Mesenchymal stem cell (in vitro differentiated cells and primary cell): Measurements from ENCODE around the gene PRAMEF11.

Experiments used
- DNase-seq: peaks from one replicate; pipeline ENCODE4 v3.0.0-alpha.2; 2013
- H2AFZ ChIP-seq: one replicate; pipeline ENCODE4 v1.6.1; 2013; ENCODE audit warnings: low read depth, mild to moderate bottlenecking, control low read depth, inconsistent platforms, low read length, moderate library complexity
- H2AK5ac ChIP-seq: 2 replicates; pipeline ENCODE4 v1.6.1; 2013; ENCODE audit warnings: low read length, moderate library complexity, mild to moderate bottlenecking, inconsistent platforms; ENCODE audit not compliant: severe bottlenecking
- H2BK120ac ChIP-seq: one replicate; pipeline ENCODE4 v1.6.1; 2013; ENCODE audit warnings: low read depth, mild to moderate bottlenecking, inconsistent platforms, low read length, moderate library complexity
- H2BK12ac ChIP-seq, 2 experiments: one replicate each; pipeline ENCODE4 v1.6.1; 2013; ENCODE audit warnings: inconsistent platforms in 2 of 2, low read length in 2 of 2, mild to moderate bottlenecking in 2 of 2, moderate library complexity in 2 of 2, control low read depth in 1 of 2
- H2BK15ac ChIP-seq: one replicate; pipeline ENCODE4 v1.6.1; 2013; ENCODE audit warnings: mild to moderate bottlenecking, low read depth, inconsistent platforms; ENCODE audit not compliant: poor library complexity, severe bottlenecking
- H2BK5ac ChIP-seq: 2 replicates; pipeline ENCODE4 v1.6.1; 2013; ENCODE audit warnings: low read depth, mild to moderate bottlenecking, low read length, control low read depth, inconsistent platforms; ENCODE audit not compliant: poor library complexity, severe bottlenecking
- H3K14ac ChIP-seq, 2 experiments: one replicate each; pipeline ENCODE4 v1.6.1; 2013; ENCODE audit warnings: inconsistent platforms in 2 of 2, low read length in 2 of 2, control low read depth in 1 of 2, mild to moderate bottlenecking in 1 of 2, moderate library complexity in 1 of 2
- H3K18ac ChIP-seq, 2 experiments: one replicate each; pipeline ENCODE4 v1.6.1; 2013; ENCODE audit warnings: inconsistent platforms in 2 of 2, low read length in 2 of 2, control low read depth in 1 of 2, low read depth in 1 of 2, mild to moderate bottlenecking in 1 of 2
- H3K23ac ChIP-seq, 2 experiments: one replicate each; pipeline ENCODE4 v1.6.1; 2013; ENCODE audit warnings: inconsistent platforms in 2 of 2, low read length in 2 of 2, mild to moderate bottlenecking in 2 of 2, moderate library complexity in 2 of 2, control low read depth in 1 of 2
- H3K27ac ChIP-seq: 2 replicates; pipeline ENCODE4 v1.5.1; 2013; ENCODE audit warnings: mild to moderate bottlenecking, moderate library complexity, low read length, control low read depth, inconsistent platforms; ENCODE audit not compliant: poor library complexity, severe bottlenecking
- H3K27me3 ChIP-seq, 2 experiments: 2 replicates each; pipeline versions ENCODE4 v1.6.1 to v1.7.0; 2013; ENCODE audit warnings: low read length in 2 of 2, mild to moderate bottlenecking in 2 of 2, moderate library complexity in 2 of 2, control low read depth in 1 of 2, inconsistent platforms in 1 of 2; ENCODE audit not compliant: control insufficient read depth in 1 of 2, insufficient read depth in 1 of 2
- H3K36me3 ChIP-seq, 2 experiments: 2 replicates each; pipeline versions ENCODE4 v1.6.1 to v1.7.0; 2013; ENCODE audit warnings: low read length in 2 of 2, control low read depth in 1 of 2, inconsistent platforms in 1 of 2, low read depth in 1 of 2, mild to moderate bottlenecking in 1 of 2; ENCODE audit not compliant: insufficient read depth in 2 of 2, control insufficient read depth in 1 of 2
- H3K4ac ChIP-seq, 2 experiments: one replicate each; pipeline ENCODE4 v1.6.1; 2013; ENCODE audit warnings: inconsistent platforms in 2 of 2, low read length in 2 of 2, mild to moderate bottlenecking in 2 of 2, moderate library complexity in 2 of 2, control low read depth in 1 of 2, low read depth in 1 of 2
- H3K4me1 ChIP-seq: 2 replicates; pipeline ENCODE4 v1.6.1; 2013; ENCODE audit warnings: low read depth, low read length, control low read depth; ENCODE audit not compliant: control insufficient read depth, insufficient read depth
- H3K4me2 ChIP-seq: 2 replicates; pipeline ENCODE4 v1.6.1; 2013; ENCODE audit warnings: low read length, mild to moderate bottlenecking, inconsistent platforms; ENCODE audit not compliant: poor library complexity, severe bottlenecking
- H3K4me3 ChIP-seq, 2 experiments: 2 replicates each; pipeline versions ENCODE4 v1.5.1 to v1.7.0; 2013; ENCODE audit warnings: low read length in 2 of 2, mild to moderate bottlenecking in 2 of 2, control low read depth in 1 of 2, low read depth in 1 of 2; ENCODE audit not compliant: insufficient read depth in 1 of 2
- H3K79me1 ChIP-seq: replicated peaks from 2 replicates; pipeline ENCODE4 v1.6.1; 2013; ENCODE audit warnings: mild to moderate bottlenecking, control low read depth, low read length, inconsistent platforms; ENCODE audit not compliant: poor library complexity, severe bottlenecking
- H3K9ac ChIP-seq: 2 replicates; pipeline ENCODE4 v1.7.0; 2013; ENCODE audit warnings: mild to moderate bottlenecking, low read length, moderate library complexity
- H3K9me3 ChIP-seq: 2 replicates; pipeline ENCODE4 v1.7.0; 2013; ENCODE audit warnings: mild to moderate bottlenecking, low read length; ENCODE audit not compliant: control insufficient read depth
- H4K8ac ChIP-seq: one replicate; pipeline ENCODE4 v1.6.1; 2013; ENCODE audit warnings: inconsistent platforms, mild to moderate bottlenecking, low read length, moderate library complexity
- H4K91ac ChIP-seq: one replicate; pipeline ENCODE4 v1.6.1; 2013; ENCODE audit warnings: mild to moderate bottlenecking, low read length, inconsistent platforms
- WGBS: methylation state at CpG from one replicate; pipeline ENCODE4 v1.1.7; 2013; ENCODE audit warnings: mixed read lengths; 5-methylcytosine and 5-hydroxymethylcytosine counted together

Gene PRAMEF11

GRCh38 chr1:12775443-12775842, 55.8 kb downstream of the PRAMEF11 start:
- H3K9me3 ChIP-seq = no peaks in the 10 kb centered on the region
- H3K23ac ChIP-seq = no peak overlapping the region
- no peak overlapping the region for H3K27ac ChIP-seq
- no peak for DNase-seq
- H2BK5ac ChIP-seq = no peak overlapping the region
- H4K8ac ChIP-seq = no peak overlapping the region
- H3K18ac ChIP-seq = no peak overlapping the region
- 60% methylated on average over 6 of the region's 8 CpGs for WGBS
- H3K4me3 ChIP-seq = no peak overlapping the region
- H3K9ac ChIP-seq = no peak overlapping the region
- H3K4me1 ChIP-seq = no peaks in the 10 kb centered on the region
- H3K79me1 ChIP-seq = no peaks in the 10 kb centered on the region
- peaks cover 0 to 16% of the 10 kb centered on the region in 2 experiments for H3K27me3 ChIP-seq
- H3K36me3 ChIP-seq = no peaks in the 10 kb centered on the region
- no peak overlapping the region for H3K4me2 ChIP-seq
- no peak overlapping the region for H3K4ac ChIP-seq
- H3K14ac ChIP-seq = no peak overlapping the region
- no peak overlapping the region for H2AFZ ChIP-seq
- H4K91ac ChIP-seq = no peak overlapping the region
- H2AK5ac ChIP-seq = no peak overlapping the region
- H2BK12ac ChIP-seq = no peak overlapping the region
- H2BK120ac ChIP-seq = no peak overlapping the region
- no peak overlapping the region for H2BK15ac ChIP-seq

GRCh38 chr1:12774801-12775345, 56.3 kb downstream of the PRAMEF11 start:
- H3K4me1 ChIP-seq = no peaks in the 10 kb centered on the region

More at GRCh38 chr1:12774801-12775345, 56.3 kb downstream of the PRAMEF11 start:
- Histone ChIP-seq H3K4me3 (no peak overlapping the region), H3K4ac (no peak overlapping the region), H3K18ac (no peak overlapping the region), H3K4me2 (no peak overlapping the region), H3K79me1 (no peaks in the 10 kb centered on the region), H3K36me3 (no peaks in the 10 kb centered on the region), H3K9me3 (no peaks in the 10 kb centered on the region), H2BK15ac (no peak overlapping the region), H3K23ac (no peak overlapping the region), H3K9ac (no peak overlapping the region), H2AK5ac (no peak overlapping the region), H3K27me3 (peaks cover 0 to 22% of the 10 kb centered on the region in 2 experiments), H2BK12ac (no peak overlapping the region), H2AFZ (no peak overlapping the region), H3K27ac (no peak overlapping the region), H2BK120ac (no peak overlapping the region), H3K14ac (no peak overlapping the region), H4K91ac (no peak overlapping the region), H2BK5ac (no peak overlapping the region), H4K8ac (no peak overlapping the region)
- 64% methylated on average over 5 of the region's 5 CpGs for WGBS
- DNase-seq = no peak
